Hematopoietic multipotent progenitor cell treated with erythropoietin and hydrocortisone succinate and interleukin-3 and kit ligand, for 6 days (in vitro differentiated cells): Measurements from ENCODE around the gene TFAP2E.

Source experiments
- DNase-seq: peaks from one replicate; pipeline ENCODE4 v3.0.0-alpha.2; 2015

Gene TFAP2E

GRCh38 chr1:35573198-35574124, at the start of gene TFAP2E:
TFAP2E (plus strand) TSS chr1:35573314; CDS start chr1:35573578, 264 bp downstream.
- DNase-seq, result peak; percentile 51

DNA sequence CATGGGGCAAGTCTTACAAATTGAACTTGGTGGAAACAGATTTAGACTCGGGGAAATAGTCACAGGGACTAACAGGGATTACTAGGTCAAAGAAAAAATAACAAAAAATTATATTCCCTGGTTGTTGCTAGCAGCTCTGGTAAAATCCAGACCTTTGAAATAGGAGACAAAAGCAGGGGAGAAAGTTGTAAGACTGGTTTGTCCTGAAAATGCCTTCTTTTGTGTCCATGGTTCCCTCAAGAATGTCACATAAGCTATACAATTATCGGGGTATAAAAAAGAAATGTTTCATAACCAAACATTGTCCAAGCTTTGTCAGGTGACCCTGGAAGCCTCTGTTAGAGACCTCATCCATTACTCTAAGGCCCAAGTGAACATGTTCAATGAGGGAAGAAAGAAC, 49.0 kb upstream of the TFAP2E start:
- DNase-seq, result no peak

DNA sequence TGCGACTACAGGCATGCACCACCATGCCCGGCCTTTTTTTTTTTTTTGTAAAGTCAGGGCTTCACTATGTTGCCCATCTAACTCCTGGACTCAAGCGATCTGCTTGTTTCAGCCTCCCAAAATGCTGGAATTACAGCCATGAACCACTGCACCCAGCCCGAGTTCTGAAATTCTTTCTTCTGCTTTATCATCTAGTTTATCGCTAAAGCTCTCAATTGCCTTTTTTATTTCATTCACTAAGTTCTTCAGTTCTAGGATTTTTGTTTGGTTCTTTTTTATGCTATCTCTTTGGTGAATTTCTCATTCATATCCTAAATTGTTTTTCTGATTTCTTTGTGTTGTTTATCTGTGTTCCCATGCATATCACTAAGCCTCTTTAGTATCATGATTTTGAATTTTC, 42.9 kb upstream of the TFAP2E start:
- no peak for DNase-seq

DNA sequence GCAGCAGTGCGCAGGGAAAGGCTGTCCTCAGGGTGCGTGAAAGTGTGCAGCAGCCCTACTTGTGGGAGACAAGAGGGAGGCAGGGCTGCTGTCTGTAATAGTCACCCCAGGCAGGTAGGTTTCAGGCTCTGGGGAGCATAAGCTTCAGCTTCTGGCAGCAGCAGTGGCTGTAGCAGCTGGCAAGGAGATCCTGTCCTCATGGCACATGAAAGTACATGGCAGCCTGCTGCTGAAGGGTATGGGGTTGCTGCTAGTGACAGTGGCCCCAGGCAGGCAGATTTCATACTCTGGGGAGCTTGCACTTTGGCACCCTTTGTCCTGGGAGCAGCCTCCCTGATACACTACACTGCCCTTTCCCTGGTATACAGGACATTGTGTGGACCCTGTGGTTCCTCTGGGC, 42.2 kb upstream of the TFAP2E start:
- DNase-seq, result no peak

- DNase-seq, result no peak
Measured at GRCh38 chr1:35531368-35531767, 41.7 kb upstream of the TFAP2E start.

DNA sequence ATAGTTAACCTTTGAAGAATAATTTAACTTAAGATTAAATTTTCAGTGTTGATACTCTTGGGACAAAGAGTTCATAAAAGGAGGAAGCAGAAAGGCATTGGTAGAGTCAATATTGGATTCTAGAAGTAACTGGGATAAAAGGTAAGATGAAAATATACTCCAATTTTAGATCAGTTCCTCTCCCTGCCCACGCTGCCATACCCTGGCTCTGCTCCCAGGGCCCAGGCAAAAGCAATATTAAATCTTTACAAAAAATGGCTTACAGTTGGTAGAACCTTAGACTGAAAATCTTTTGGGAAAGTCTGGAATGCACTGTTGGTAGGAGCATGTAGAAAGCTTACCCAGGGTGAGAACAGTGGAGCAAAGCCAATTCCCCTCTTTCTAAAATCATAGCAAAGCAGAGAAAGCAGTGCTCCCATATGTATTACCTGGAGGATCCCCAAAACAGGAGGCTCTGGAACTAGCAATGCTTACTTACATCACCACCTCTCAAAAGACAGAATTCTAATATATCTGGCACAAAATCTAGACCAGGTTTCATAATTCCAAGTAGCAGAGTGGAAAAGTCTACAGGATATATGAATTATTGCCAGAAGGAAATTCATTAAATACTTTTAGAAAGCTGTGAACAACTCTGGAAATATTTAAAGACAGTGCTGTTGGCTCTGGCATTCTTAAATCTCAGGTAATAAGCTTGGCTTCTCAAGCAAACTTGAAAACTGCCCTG, 40.5 kb upstream of the TFAP2E start:
- DNase-seq, result no peak

- peak; percentile 81 for DNase-seq
Measured at GRCh38 chr1:35533586-35533985, 39.5 kb upstream of the TFAP2E start.

- DNase-seq, result no peak
Measured at GRCh38 chr1:35535243-35535642, 37.9 kb upstream of the TFAP2E start.

GRCh38 chr1:35536556-35537162, 36.5 kb upstream of the TFAP2E start:
- DNase-seq, result no peak

GRCh38 chr1:35537806-35538205, 35.3 kb upstream of the TFAP2E start:
- no peak for DNase-seq

DNA sequence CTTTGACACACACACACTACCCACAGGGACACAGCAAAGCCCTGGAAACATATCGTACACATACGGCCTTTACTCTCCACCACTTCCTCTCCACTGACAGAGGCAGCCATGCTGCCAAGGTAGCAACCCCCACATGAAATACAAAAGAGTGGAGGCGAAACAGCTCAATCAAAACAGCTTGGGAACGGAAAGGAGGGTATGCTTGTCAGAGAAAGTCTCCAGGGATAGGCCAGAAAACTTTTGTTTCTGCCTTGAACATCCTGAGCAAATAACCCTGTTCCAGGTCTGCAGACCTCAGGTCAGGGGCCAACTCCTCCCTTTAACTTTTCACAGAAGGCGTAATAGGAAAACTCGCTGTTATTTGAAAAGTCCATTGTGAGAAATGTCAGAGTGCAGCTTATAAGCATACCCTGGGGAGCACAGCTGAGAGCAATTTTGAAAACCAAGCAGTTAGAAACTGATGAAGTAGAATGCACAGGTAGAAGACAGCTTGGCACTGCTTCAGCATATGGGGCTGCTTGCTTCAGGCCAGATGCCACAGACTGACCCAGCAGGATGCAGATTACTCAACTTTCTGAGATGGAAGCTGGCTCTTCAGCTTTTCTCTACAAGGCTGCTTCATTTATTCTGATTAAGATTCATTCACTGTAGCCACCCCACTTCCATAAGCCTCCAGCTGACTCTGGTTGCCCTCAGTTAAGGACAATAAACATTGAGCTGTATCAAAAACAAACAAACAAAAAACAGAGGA, 33.9 kb upstream of the TFAP2E start:
- DNase-seq, result no peak

DNA sequence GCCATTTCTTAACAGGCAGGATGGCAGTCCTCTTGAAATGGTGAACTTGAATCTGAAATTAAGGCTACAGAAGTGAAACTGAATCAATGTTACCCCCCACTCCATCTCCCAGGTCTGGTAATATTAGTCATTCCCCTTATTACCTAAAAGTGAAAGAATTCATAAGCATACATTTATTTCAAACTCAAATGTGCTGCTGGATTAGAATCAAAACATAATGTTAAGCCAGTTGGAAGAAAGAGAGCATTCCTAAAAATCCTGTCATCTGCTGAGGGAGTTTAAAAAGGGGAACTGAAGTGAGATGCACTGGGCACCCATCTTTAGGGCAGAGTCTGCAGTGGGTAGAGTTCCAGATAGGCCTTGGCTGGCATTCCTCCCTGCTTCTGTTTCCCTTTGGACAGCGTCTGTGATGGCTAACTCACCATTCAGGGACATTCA, 33.3 kb upstream of the TFAP2E start:
- no peak for DNase-seq

GRCh38 chr1:35544976-35545375, 28.1 kb upstream of the TFAP2E start:
- peak; percentile 95 for DNase-seq

GRCh38 chr1:35546614-35547013, 26.5 kb upstream of the TFAP2E start:
- DNase-seq, result no peak

DNA sequence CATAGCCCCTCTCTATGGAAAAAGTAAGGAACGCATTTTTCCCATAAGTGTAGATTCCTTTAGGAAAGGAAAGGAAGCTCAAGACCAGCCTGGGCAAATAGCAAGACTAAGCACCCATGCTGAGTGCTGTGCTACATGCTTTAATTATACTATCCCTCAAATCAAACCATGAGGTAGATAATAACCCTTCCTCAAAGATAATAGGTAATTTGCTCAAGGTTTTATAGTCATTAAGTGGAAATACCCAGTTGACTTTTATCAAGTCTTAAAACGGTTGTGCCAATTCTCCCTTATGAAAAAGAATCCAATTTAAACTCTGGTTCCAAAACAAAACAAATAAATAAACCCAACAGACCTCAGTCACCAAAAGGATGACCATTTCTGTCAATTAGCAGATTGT, 19.3 kb upstream of the TFAP2E start:
- DNase-seq, result no peak

DNA sequence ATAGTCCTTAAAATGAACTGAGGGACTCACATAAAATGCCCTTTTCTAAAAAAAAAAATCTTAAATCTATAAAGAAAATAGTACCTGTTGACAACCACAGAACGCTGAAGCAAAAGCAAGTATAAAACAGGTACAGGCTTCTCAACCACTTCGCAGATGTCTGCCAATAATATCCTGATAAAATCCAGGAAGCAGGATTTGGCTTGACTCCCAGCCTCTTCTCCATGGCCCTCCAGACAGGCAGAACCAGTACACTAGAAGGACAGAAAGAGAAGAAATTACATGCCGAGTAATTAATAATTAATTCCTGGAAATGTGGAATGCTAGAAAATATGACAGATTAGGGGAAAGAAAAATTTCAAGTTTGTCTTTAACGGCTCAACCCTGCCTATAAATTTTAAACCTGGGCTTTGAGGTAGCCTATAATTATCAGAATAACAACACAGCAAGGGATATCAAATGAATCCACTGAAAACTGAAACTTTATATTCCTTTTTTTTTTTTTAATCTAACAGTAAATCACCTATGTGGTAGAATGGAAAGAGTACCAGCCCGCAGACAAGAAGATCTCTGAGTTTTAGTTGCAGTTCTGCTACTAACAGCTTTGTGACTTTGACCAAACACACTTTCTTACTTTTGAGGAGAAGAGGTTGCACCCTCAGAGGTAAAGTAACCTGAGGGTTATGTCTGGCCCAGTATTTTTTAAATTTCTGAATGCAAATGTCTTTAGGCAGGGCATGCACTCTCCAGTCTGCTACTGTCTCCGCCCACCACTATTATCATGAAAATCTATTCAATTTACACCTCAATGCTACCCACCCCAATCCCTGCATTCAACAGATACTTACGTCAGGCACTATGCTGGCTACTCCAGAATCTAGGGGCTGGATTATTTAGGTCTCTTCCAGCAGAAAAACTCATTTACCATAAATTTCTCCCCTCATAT, 18.6 kb upstream of the TFAP2E start:
- DNase-seq, result no peak

- DNase-seq, result no peak
Measured at GRCh38 chr1:35555212-35555584, 17.9 kb upstream of the TFAP2E start.

DNA sequence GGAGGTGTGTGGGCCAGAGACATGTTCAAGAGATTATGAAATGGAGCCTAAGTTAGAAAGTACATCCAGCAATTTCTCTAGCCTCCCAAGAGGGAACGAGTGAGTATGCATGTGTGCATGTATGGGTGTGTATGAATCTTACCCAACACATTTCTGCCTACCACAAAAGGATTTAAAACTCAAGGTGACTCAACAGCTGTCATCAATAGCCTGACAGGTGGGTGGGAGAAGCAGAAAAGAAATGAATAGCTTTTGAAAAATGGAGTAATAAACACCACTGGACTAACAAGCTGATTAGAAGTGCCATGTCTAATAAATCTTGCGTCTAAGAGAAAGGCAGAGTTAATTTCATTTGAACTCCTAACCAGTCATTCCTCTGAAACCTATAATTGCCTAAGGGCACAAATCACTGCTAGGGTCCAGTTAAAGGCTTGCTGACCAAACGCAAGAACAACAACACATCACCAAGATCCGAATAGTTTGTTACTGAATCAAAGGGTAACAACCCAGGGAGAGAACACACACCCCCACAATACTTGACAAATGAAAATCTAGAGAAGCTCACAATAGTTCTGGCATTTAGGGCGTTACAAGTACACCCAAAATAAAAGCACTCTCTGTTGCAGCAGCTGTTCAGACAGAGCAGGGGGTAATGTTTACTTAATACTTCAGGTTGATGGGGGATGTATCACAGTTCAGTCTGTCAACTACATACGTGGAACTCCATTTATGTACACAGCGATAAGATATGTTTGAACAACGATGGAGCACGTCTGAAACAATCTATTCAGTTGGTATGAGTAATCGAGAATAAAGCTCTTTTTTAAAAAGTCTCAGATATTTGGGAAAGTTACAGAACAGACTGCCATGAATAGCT, 17.3 kb upstream of the TFAP2E start:
- no peak for DNase-seq

DNA sequence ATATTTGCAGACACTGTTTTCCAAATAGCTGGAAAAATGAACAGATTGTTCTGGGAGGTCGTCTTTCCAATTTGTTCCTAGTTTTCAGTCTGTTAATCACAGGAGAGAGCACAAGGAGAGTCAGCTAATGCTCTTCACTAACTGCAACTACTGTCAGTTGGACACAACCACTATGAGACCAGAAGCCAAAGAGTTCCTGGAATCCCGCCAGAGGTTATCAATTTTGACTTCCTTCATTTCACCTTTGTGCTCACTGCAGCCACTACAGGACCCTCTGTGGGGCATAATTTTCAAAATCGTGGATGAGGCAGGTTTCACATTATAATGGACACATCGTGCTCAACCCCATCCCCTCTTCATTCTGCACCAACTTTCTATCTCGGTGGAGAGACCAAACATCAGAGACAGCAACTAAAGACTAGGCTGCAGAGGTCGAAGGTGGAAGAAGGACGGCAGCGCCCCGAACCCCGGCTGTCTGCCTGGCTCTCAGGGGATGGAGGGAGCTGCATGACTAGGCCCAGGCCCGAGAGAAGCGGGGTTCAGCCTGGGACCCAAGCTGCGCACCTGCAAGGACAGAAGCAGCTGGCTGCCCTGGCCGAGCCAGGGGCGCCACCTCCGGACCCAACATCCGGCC, 16.5 kb upstream of the TFAP2E start:
- peak; percentile 66 for DNase-seq

GRCh38 chr1:35557118-35557610, 15.9 kb upstream of the TFAP2E start, which contains the start of gene KIAA0319L:
KIAA0319L (minus strand) TSS chr1:35557403; CDS start chr1:35554491, 2,912 bp downstream.
- peak; percentile 89 for DNase-seq
